ENCODE data around the gene KCNK18.
"Not testable (repeated sequence)": the region's sequence is repeated elsewhere in the genome, so short reads cannot be mapped to it uniquely, and the experiment has no call there.

KCNK18 gene

GRCh38 chr10:117166418-117167345, 30.6 kb upstream of the KCNK18 start:
- Mint-ChIP-seq H3K9me3 (ENCODE audit: low read depth) (no peaks in the 10 kb centered on the region), H3K36me3 (no peaks in the 10 kb centered on the region), H3K4me1 (ENCODE audit: low read depth) (peaks cover 41% of the 10 kb centered on the region), H3K27me3 (peaks cover 52% of the 10 kb centered on the region), H3K27ac (no peak overlapping the region), H3K4me3 (peak overlapping the region; percentile 66)

- H3K27ac Mint-ChIP-seq = no peak overlapping the region
- H3K36me3 Mint-ChIP-seq = no peaks in the 10 kb centered on the region
- peaks cover 55% of the 10 kb centered on the region for H3K27me3 Mint-ChIP-seq
- peaks cover 37% of the 10 kb centered on the region for H3K4me1 Mint-ChIP-seq (ENCODE audit: low read depth)
- H3K9me3 Mint-ChIP-seq (ENCODE audit: low read depth) = no peaks in the 10 kb centered on the region
- H3K4me3 Mint-ChIP-seq = peak overlapping the region; percentile 66
Measured at GRCh38 chr10:117167346-117167788, 29.9 kb upstream of the KCNK18 start.

GRCh38 chr10:117167789-117168674, 29.3 kb upstream of the KCNK18 start:
- peaks cover 52% of the 10 kb centered on the region for H3K27me3 Mint-ChIP-seq
- no peak overlapping the region for H3K27ac Mint-ChIP-seq
- peak overlapping the region; percentile 69 for H3K4me3 Mint-ChIP-seq
- H3K4me1 Mint-ChIP-seq (ENCODE audit: low read depth) = peaks cover 33% of the 10 kb centered on the region
- no peaks in the 10 kb centered on the region for H3K9me3 Mint-ChIP-seq (ENCODE audit: low read depth)
- H3K36me3 Mint-ChIP-seq = no peaks in the 10 kb centered on the region

- peaks cover 33% of the 10 kb centered on the region for H3K4me1 Mint-ChIP-seq (ENCODE audit: low read depth)
- H3K27ac Mint-ChIP-seq = no peak overlapping the region
- H3K9me3 Mint-ChIP-seq (ENCODE audit: low read depth) = no peaks in the 10 kb centered on the region
- H3K4me3 Mint-ChIP-seq = peak overlapping the region; percentile 34
- H3K36me3 Mint-ChIP-seq = no peaks in the 10 kb centered on the region
- H3K27me3 Mint-ChIP-seq = peaks cover 52% of the 10 kb centered on the region
Measured at GRCh38 chr10:117168729-117169128, 28.6 kb upstream of the KCNK18 start.

GRCh38 chr10:117169480-117169879, 27.8 kb upstream of the KCNK18 start:
- Mint-ChIP-seq H3K4me3 (peak overlapping the region; percentile 8), H3K36me3 (no peaks in the 10 kb centered on the region), H3K9me3 (ENCODE audit: low read depth) (no peaks in the 10 kb centered on the region), H3K27me3 (peaks cover 46% of the 10 kb centered on the region), H3K27ac (no peak overlapping the region), H3K4me1 (ENCODE audit: low read depth) (peaks cover 33% of the 10 kb centered on the region)

GRCh38 chr10:117170244-117170643, 27.0 kb upstream of the KCNK18 start:
- Mint-ChIP-seq H3K4me1 (ENCODE audit: low read depth) (peaks cover 34% of the 10 kb centered on the region), H3K27ac (no peak overlapping the region), H3K27me3 (peaks cover 40% of the 10 kb centered on the region), H3K4me3 (no peak overlapping the region), H3K9me3 (ENCODE audit: low read depth) (no peaks in the 10 kb centered on the region), H3K36me3 (no peaks in the 10 kb centered on the region)

- Mint-ChIP-seq H3K27ac (no peak overlapping the region), H3K27me3 (peaks cover 20% of the 10 kb centered on the region), H3K4me3 (peak overlapping the region; percentile 91), H3K9me3 (ENCODE audit: low read depth) (no peaks in the 10 kb centered on the region), H3K36me3 (no peaks in the 10 kb centered on the region), H3K4me1 (ENCODE audit: low read depth) (peaks cover 19% of the 10 kb centered on the region)
Measured at GRCh38 chr10:117174439-117175214, 22.7 kb upstream of the KCNK18 start.

GRCh38 chr10:117175215-117175900, 21.9 kb upstream of the KCNK18 start:
- H3K36me3 Mint-ChIP-seq = no peaks in the 10 kb centered on the region
- peaks cover 14% of the 10 kb centered on the region for H3K27me3 Mint-ChIP-seq
- no peak overlapping the region for H3K27ac Mint-ChIP-seq
- H3K4me1 Mint-ChIP-seq (ENCODE audit: low read depth) = peaks cover 19% of the 10 kb centered on the region
- H3K4me3 Mint-ChIP-seq = peak overlapping the region; percentile 91
- no peaks in the 10 kb centered on the region for H3K9me3 Mint-ChIP-seq (ENCODE audit: low read depth)

- H3K27me3 Mint-ChIP-seq = peaks cover 15% of the 10 kb centered on the region
- H3K36me3 Mint-ChIP-seq = no peaks in the 10 kb centered on the region
- H3K4me1 Mint-ChIP-seq (ENCODE audit: low read depth) = peaks cover 19% of the 10 kb centered on the region
- peak overlapping the region; percentile 91 for H3K4me3 Mint-ChIP-seq
- no peaks in the 10 kb centered on the region for H3K9me3 Mint-ChIP-seq (ENCODE audit: low read depth)
- no peak overlapping the region for H3K27ac Mint-ChIP-seq
Measured at GRCh38 chr10:117175901-117176534, 21.3 kb upstream of the KCNK18 start.

GRCh38 chr10:117178190-117178589, 19.1 kb upstream of the KCNK18 start:
- Mint-ChIP-seq H3K4me3 (no peak overlapping the region), H3K36me3 (no peaks in the 10 kb centered on the region), H3K27me3 (peaks cover 7% of the 10 kb centered on the region), H3K27ac (no peak overlapping the region), H3K4me1 (ENCODE audit: low read depth) (peaks cover 19% of the 10 kb centered on the region), H3K9me3 (ENCODE audit: low read depth) (no peaks in the 10 kb centered on the region)

- H3K9me3 Mint-ChIP-seq (ENCODE audit: low read depth) = no peaks in the 10 kb centered on the region
- H3K4me3 Mint-ChIP-seq = no peak overlapping the region
- H3K27me3 Mint-ChIP-seq = peaks cover 7% of the 10 kb centered on the region
- no peak overlapping the region for H3K27ac Mint-ChIP-seq
- no peaks in the 10 kb centered on the region for H3K36me3 Mint-ChIP-seq
- H3K4me1 Mint-ChIP-seq (ENCODE audit: low read depth) = no peaks in the 10 kb centered on the region
Measured at GRCh38 chr10:117184296-117184695, 13.0 kb upstream of the KCNK18 start.

- H3K9me3 Mint-ChIP-seq (ENCODE audit: low read depth) = no peaks in the 10 kb centered on the region
- peaks cover 7% of the 10 kb centered on the region for H3K27me3 Mint-ChIP-seq
- no peak overlapping the region for H3K4me3 Mint-ChIP-seq
- H3K36me3 Mint-ChIP-seq = no peaks in the 10 kb centered on the region
- H3K4me1 Mint-ChIP-seq (ENCODE audit: low read depth) = no peaks in the 10 kb centered on the region
- no peak overlapping the region for H3K27ac Mint-ChIP-seq
Measured at GRCh38 chr10:117184821-117185220, 12.5 kb upstream of the KCNK18 start.

- not testable (repeated sequence) for H3K4me3 Mint-ChIP-seq; H3K4me1 Mint-ChIP-seq (ENCODE audit: low read depth); H3K27ac Mint-ChIP-seq; H3K9me3 Mint-ChIP-seq (ENCODE audit: low read depth); H3K36me3 Mint-ChIP-seq; H3K27me3 Mint-ChIP-seq
Measured at GRCh38 chr10:117185817-117186216, 11.5 kb upstream of the KCNK18 start.

Measured in activated naive CD8-positive, alpha-beta T cell (primary cell).